Endothelial cell of umbilical vein (primary cell): ENCODE measurements around the gene NPLOC4.

Experiments used
- CTCF ChIP-seq, 2 donors: IDR thresholded peaks; 1 replicate in 1 of 2; 2 replicates in 1 of 2; pipeline ENCODE4 v1.5.1; 2011; ENCODE audit warnings: low read length in 2 of 2, mild to moderate bottlenecking in 2 of 2, moderate library complexity in 2 of 2, control low read depth in 1 of 2, inconsistent platforms in 1 of 2, low read depth in 1 of 2; ENCODE audit not compliant: insufficient read depth in 1 of 2; ENCODE audit errors: extremely low read depth in 1 of 2
- EZH2 ChIP-seq: IDR thresholded peaks from 2 replicates; pipeline ENCODE4 v1.6.1; 2012; ENCODE audit warnings: borderline replicate concordance, low read depth, mild to moderate bottlenecking, moderate library complexity, low read length, inconsistent platforms; ENCODE audit not compliant: severe bottlenecking
- GATA2 ChIP-seq: IDR thresholded peaks from 2 replicates; pipeline ENCODE4 v1.7.0; 2011; ENCODE audit warnings: low read depth, mild to moderate bottlenecking, moderate library complexity, mixed read lengths, low read length; ENCODE audit not compliant: insufficient read length, insufficient read depth
- MAX ChIP-seq: IDR thresholded peaks from 2 replicates; pipeline ENCODE4 v1.6.1; 2011; ENCODE audit not compliant: insufficient read depth, insufficient read length
- POLR2A ChIP-seq: IDR thresholded peaks from 2 replicates; pipeline ENCODE4 v1.6.1; 2012; ENCODE audit warnings: low read depth, mild to moderate bottlenecking, control low read depth, low read length
- POLR2AphosphoS5 ChIP-seq: IDR thresholded peaks from 2 replicates; pipeline ENCODE4 v1.6.1; 2012; ENCODE audit warnings: low read depth, mild to moderate bottlenecking, control low read depth, low read length, moderate library complexity; ENCODE audit not compliant: insufficient read depth

- no peak for TF ChIP-seq CTCF (IDR thresholded peaks at IDR 0.05; ENCODE audit: extremely low read depth in 1 of 2, insufficient read depth in 1 of 2, low read depth in 1 of 2, low read length in 2 of 2)
- TF ChIP-seq POLR2A: no peak
- TF ChIP-seq POLR2AphosphoS5: no peak
- no peak for TF ChIP-seq EZH2
- no peak for TF ChIP-seq MAX
- TF ChIP-seq GATA2: no peak
These were observed 125.4 kb downstream of the NPLOC4 start for GRCh38 chr17:81511554-81511803.
